Measurements from ENCODE around the gene SNX22.

SNX22 gene

GRCh38 chr15:64133623-64134344 lies 17.7 kb upstream of the SNX22 start:
- DNase-seq (ENCODE audit: low read depth in 4 of 4, low spot score in 1 of 4) = no peak

GRCh38 chr15:64134345-64134829 lies 17.1 kb upstream of the SNX22 start:
- DNase-seq (ENCODE audit: low read depth in 4 of 4, low spot score in 1 of 4) = no peak

- DNase-seq (ENCODE audit: low read depth in 4 of 4, low spot score in 1 of 4) = no peak
These were observed 15.2 kb upstream of the SNX22 start for GRCh38 chr15:64136347-64136746.

DNA sequence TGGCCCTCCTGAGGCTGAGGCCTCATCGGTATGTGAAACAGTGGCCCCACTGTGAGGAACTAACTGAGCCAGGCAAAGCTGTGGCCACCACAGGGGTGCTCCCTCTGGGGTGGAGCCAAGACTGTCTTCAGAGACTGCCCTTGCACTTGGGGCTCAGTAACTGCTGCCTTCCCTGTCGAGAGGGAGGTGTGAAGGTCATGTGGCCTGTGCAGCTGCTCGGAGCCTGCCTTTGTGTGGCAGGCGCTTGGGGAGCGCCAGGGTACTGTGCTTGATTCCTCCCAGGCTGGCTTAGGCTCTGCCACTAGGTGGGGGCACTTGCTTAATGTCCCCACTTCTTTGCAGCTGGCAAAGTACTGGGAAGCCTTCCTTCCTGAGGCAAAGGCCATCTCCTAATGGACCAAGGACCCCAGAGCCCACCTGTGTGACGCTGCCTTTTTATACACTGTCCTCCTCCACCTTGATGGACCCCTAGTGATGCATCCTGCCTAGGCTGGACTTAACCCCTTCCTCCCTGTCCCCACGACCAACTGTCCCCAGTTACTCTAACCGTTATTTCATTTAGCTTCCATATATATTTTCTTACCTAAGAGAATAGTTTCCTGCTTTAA lies 14.2 kb upstream of the SNX22 start:
- no peak for DNase-seq (ENCODE audit: low read depth in 4 of 4, low spot score in 1 of 4)

GRCh38 chr15:64138331-64138941 lies 13.1 kb upstream of the SNX22 start:
- DNase-seq (ENCODE audit: low read depth in 4 of 4, low spot score in 1 of 4) = no peak

DNA sequence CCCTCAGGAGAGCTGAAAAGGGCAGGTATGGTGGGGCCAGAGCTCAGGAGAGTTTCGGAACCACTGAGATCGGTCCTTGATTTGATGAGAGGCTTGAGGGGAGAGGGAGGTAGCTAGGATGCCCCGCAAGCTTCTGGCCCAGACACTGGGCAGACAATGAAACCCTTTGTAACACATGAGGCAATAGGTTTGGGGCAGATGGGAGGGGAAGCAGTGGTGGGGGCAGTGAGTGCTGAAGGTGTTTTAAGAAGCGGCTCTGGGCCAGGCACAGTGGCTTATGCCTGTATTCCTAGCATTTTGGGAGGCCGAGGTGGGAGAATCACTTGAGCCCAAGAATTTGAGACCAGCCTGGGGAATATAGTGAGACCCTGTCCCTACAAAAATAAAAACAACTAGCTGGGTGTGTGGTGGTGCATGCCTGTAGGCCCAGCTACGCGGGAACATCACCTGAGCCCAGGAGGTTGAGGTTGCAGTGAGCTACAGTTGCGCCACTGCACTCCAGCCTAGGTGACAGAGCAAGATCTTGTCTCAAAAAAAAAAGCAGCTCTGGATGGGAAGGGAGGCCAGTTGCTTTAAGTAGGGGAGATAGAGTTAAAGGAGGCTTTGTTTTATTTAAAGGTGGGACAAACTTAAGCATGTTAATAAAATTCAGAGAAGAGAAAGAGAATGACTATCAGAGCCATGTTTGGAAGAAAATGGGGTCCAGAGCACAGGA lies 9.6 kb upstream of the SNX22 start:
- no peak for DNase-seq (ENCODE audit: low read depth in 4 of 4, low spot score in 1 of 4)

DNA sequence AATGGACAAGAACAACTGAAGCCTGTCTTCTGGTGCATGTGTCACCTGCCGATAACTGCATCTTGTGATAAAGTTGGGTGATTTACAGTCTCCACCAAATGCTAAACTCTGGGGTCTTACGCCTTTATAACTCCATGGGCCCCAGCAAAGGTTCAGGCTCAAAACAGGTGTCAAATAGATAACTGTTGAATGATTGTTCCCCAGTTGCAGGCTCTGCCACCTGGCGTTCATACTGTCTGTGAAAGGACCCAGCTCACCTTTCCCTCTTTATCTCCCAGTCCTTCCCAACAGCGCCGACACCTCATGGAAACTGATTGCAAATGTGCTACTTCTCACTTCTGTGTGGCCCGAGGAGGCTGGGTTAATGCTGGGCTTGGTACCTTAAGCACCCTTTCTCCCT lies 8.3 kb upstream of the SNX22 start:
- DNase-seq (ENCODE audit: low read depth in 4 of 4, low spot score in 1 of 4) = no peak

GRCh38 chr15:64144192-64144564 lies 7.4 kb upstream of the SNX22 start:
- no peak for DNase-seq (ENCODE audit: low read depth in 4 of 4, low spot score in 1 of 4)

DNA sequence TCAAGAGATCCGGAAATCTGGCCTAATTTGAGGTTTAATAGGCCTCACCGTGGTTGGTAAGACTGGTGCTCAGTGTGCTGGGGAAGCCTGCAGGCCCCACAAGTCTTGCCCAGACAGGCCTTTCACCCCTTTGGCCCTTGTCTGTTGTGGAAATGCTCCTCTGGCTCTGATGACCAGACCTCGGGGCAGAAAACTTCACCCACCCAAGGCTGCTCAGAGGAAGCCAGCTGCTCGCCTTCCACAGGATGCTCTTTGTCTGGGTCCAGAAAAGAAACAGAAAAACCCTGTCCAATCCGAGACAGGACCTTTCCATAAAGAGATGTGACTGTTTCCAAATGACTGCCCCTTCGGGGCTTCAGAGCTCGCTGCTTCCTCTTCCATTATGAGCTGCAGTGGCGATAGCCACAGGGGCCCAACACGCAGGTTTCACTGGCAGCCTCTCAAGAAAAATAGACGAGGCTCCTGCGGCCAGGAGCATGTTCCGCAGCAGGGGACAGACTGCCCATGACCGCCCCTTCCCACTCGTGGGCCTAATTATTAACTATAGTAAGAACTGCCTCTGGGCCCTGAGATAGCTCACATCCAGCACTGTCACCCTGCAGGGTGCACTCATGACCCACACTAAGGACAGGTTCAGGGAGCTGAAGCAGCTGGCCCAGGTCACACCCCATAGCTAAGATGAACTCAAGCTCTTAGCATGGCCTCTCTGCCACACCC lies 6.8 kb upstream of the SNX22 start:
- no peak for DNase-seq (ENCODE audit: low read depth in 4 of 4, low spot score in 1 of 4)

- no peak for DNase-seq (ENCODE audit: low read depth in 4 of 4, low spot score in 1 of 4)
These were observed 5.5 kb upstream of the SNX22 start for GRCh38 chr15:64146041-64146440.

GRCh38 chr15:64146520-64146884 lies 5.0 kb upstream of the SNX22 start:
- DNase-seq (ENCODE audit: low read depth in 4 of 4, low spot score in 1 of 4) = no peak

GRCh38 chr15:64146885-64147681 lies 4.4 kb upstream of the SNX22 start:
- DNase-seq (ENCODE audit: low read depth in 4 of 4, low spot score in 1 of 4) = no peak

- DNase-seq (ENCODE audit: low read depth in 4 of 4, low spot score in 1 of 4) = no peak
These were observed 3.4 kb upstream of the SNX22 start for GRCh38 chr15:64148168-64148567.

GRCh38 chr15:64148581-64148980 lies 3.0 kb upstream of the SNX22 start:
- DNase-seq (ENCODE audit: low read depth in 4 of 4, low spot score in 1 of 4) = no peak

DNA sequence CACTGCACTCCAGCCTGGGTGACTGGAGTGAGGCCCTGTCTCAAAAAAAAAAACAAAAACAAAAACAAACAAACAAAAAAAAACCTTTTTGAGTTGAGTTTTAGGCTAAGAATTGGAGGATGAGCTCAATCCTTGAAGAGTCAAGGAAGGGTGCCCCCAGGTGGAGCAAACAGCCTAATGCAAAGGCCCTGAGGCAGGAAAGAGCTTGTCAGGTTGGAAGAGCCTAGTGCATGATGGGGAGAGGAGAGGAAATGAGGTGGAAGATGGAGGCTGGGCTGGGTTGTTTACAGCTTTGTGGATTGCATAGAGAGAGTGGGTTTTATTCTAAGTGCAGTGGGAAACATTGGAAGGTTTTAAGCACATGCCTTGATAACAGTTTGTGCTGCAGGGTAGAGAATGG lies 2.1 kb upstream of the SNX22 start:
- DNase-seq (ENCODE audit: low read depth in 4 of 4, low spot score in 1 of 4) = no peak

DNA sequence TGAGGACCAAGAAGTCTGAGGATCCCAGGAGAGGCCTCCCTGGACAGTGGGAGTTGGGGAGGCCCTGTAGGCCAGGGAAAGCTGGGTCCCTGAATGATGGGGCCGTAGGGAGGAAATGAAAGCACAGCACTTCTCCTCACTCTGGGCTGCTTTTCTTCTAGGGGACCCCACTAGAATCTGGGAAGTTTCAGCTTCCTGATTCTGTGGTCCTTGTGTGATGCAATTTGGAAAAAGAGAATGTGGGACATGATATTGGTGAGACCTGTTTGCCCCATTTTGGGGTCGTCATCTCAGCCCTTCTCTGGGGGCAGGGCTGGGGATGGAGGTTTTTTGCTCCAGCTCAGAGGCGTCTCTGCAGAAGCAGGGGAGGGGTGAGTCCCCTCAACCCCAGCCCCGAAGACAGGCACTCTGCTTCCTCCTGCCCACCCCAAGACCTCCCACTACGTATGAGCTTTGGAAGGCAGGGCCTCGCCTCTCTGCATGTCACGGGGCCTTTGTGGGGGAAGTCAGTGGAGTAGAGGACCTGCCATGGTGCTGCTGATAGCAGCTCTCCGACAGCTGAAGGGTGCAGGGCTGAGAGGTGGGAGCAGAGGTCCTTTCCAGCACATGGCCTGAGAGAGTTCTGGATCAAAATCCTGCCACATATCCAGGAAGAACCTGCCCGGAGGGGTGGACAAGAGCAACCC lies 1.5 kb upstream of the SNX22 start:
- DNase-seq (ENCODE audit: low read depth in 4 of 4, low spot score in 1 of 4) = no peak

GRCh38 chr15:64152507-64153387 lies 1.2 kb downstream of the SNX22 start:
- no peak for DNase-seq (ENCODE audit: low read depth in 4 of 4, low spot score in 1 of 4)

DNA sequence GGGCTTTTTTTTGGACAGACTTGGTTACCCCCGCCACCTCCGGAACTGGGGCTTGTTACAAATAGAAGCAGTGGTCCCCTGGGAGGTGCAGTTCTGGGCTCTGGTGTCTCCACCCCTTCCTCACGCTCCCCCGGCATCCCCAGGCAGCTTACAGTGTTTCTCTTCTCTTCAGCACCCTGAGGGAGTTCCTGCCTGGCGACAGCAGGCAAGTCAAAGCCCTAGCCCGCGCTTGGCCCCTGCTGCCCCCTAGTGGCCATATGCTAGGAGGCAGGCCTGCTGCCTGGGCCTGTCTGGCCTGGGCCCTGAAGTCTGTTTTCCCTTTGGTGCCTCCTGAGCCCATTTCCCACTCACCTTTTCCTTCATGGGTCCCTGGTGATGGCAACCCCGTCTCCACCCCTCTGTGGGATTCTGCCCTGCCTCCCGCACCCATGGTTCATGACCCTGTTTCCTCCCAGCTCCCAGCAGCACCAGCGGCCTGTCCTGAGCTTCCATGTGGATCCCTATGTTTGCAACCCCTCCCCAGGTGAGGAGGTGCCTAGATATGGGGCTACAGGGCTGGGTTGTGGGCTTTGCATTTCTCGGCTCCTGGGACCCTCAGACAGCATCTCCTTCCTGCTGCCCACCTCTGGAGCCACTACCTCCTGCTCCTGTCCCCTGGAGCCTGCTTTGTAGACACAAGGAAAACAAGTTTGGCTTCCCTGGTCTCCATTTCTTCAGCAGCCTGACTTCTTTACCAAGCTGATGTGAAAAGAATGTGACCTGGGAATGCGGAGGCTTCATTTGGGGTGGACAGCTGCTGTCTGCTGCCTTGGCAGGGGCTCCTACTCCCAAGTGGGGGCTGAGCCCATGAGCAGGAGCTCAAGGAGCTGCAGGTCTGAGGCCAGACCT lies 2.2 kb downstream of the SNX22 start:
- peak; percentile 86 to 92 (median 89) for DNase-seq (ENCODE audit: low read depth in 4 of 4, low spot score in 1 of 4)

Data from stimulated activated CD4-positive, alpha-beta T cell treated with anti-CD3 and anti-CD28 coated beads, Interleukin-1b, Interleukin-23, amount 100 ng/mL, for 24 hours (primary cell).